H1 (cell line): Measurements from ENCODE around the gene CRHR1. TPM values are rescaled to one million over a fixed set of nuclear protein-coding genes. Genes with fewer than 3 reads are reported as not detected.

ENCODE experiments used
- CTCF ChIA-PET: fragments of 300-600 bp; sonication (Branson Sonifier 250); formaldehyde crosslinking; loops from one replicate; lab custom pipeline; 2021; ENCODE audit not compliant: partially characterized antibody; lab: Charles Lee
- POLR2A ChIA-PET: fragments of 300-600 bp; sonication (Branson Sonifier 250); formaldehyde crosslinking; loops from one replicate; lab custom pipeline; 2021; ENCODE audit warnings: inconsistent platforms; ENCODE audit not compliant: partially characterized antibody; lab: Charles Lee
- DNase-seq, 2 experiments: peaks; one replicate each; pipeline versions ENCODE4 v3.0.0 to v3.0.0-alpha.2; 2010 to 2022; ENCODE audit warnings: low spot score in 2 of 2, low read depth in 1 of 2, mixed read lengths in 1 of 2
- FAIRE-seq: peaks from 2 replicates; lab custom pipeline; 2011; peaks lifted over from hg19 to GRCh38; lab: Jason Lieb, UNC
- H2AFZ ChIP-seq: 2 replicates; pipeline ENCODE4 v1.8.1; 2012; ENCODE audit warnings: low read length, inconsistent platforms
- H2AK5ac ChIP-seq: 2 replicates; pipeline ENCODE4 v1.6.1; 2013; ENCODE audit warnings: low read depth, low read length
- H2BK120ac ChIP-seq: replicated peaks from 2 replicates; pipeline ENCODE3; 2013; ENCODE audit warnings: low read depth, low read length, inconsistent platforms
- H2BK12ac ChIP-seq: 2 replicates; pipeline ENCODE4 v1.6.1; 2013; ENCODE audit warnings: low read depth, low read length
- H2BK15ac ChIP-seq: 2 replicates; pipeline ENCODE4 v1.6.1; 2013; ENCODE audit warnings: low read length
- H2BK20ac ChIP-seq: 2 replicates; pipeline ENCODE4 v1.6.1; 2013; ENCODE audit warnings: low read length
- H2BK5ac ChIP-seq: 2 replicates; pipeline ENCODE4 v1.6.1; 2013; ENCODE audit warnings: low read depth, low read length
- H3K14ac ChIP-seq: 2 replicates; pipeline ENCODE4 v1.6.1; 2013; ENCODE audit warnings: inconsistent platforms; ENCODE audit not compliant: insufficient read length
- H3K18ac ChIP-seq: 2 replicates; pipeline ENCODE4 v1.6.1; 2013; ENCODE audit warnings: low read length; ENCODE audit errors: extremely low read depth
- H3K23ac ChIP-seq: 2 replicates; pipeline ENCODE4 v1.6.1; 2013; ENCODE audit warnings: inconsistent platforms; ENCODE audit not compliant: insufficient read length
- H3K23me2 ChIP-seq: 2 replicates; pipeline ENCODE4 v1.6.1; 2013; ENCODE audit warnings: low read depth, low read length
- H3K27ac ChIP-seq: 2 replicates; pipeline ENCODE4 v1.6.1; 2011; ENCODE audit warnings: low read depth, low read length, inconsistent platforms
- H3K27me3 ChIP-seq, 4 experiments: replicated peaks in 1 of 4; 1 replicate in 1 of 4; 2 replicates in 3 of 4; pipeline versions ENCODE4 v1.6.1 to v1.8.1; 2011 to 2013; ENCODE audit warnings: low read length in 3 of 4, mild to moderate bottlenecking in 3 of 4, inconsistent platforms in 2 of 4, mixed read lengths in 2 of 4, moderate library complexity in 1 of 4; ENCODE audit not compliant: control insufficient read depth in 3 of 4, insufficient read depth in 3 of 4; ENCODE audit errors: extremely low read depth in 1 of 4
- H3K36me3 ChIP-seq, 4 experiments: 2 replicates each; pipeline versions ENCODE4 v1.6.1 to v1.8.1; 2011 to 2013; ENCODE audit warnings: mild to moderate bottlenecking in 4 of 4, low read length in 3 of 4, moderate library complexity in 2 of 4, control low read depth in 1 of 4, inconsistent platforms in 1 of 4; ENCODE audit not compliant: insufficient read depth in 4 of 4, control insufficient read depth in 2 of 4
- H3K4ac ChIP-seq: replicated peaks from 2 replicates; pipeline ENCODE3; 2013; ENCODE audit warnings: low read length, low read depth, mixed read lengths, inconsistent platforms; ENCODE audit not compliant: insufficient read length
- H3K4me1 ChIP-seq, 4 experiments: replicated peaks in 1 of 4; 1 replicate in 1 of 4; 2 replicates in 3 of 4; pipeline versions ENCODE4 v1.6.1 to v1.8.1; 2011 to 2013; ENCODE audit warnings: low read length in 3 of 4, inconsistent platforms in 2 of 4, mixed read lengths in 1 of 4; ENCODE audit not compliant: insufficient read depth in 4 of 4, control insufficient read depth in 3 of 4
- H3K4me2 ChIP-seq, 2 experiments: 2 replicates each; pipeline versions ENCODE4 v1.6.1 to v1.8.1; 2011 to 2013; ENCODE audit warnings: low read depth in 2 of 2, low read length in 2 of 2, control low read depth in 1 of 2, inconsistent platforms in 1 of 2, mild to moderate bottlenecking in 1 of 2; ENCODE audit not compliant: insufficient read depth in 1 of 2
- H3K4me3 ChIP-seq, 4 experiments: fragments of 200-600, 300-600 bp in 1 of 4; sonication (generic), shearing (Covaris generic), sonication (Bioruptor Twin) in 1 of 4; 2 replicates each; pipeline versions ENCODE4 v1.5.1 to v1.8.1; 2011 to 2016; ENCODE audit warnings: low read length in 4 of 4, low read depth in 3 of 4, control low read depth in 2 of 4, inconsistent platforms in 2 of 4, mild to moderate bottlenecking in 2 of 4, mixed read lengths in 1 of 4, moderate library complexity in 1 of 4; ENCODE audit not compliant: insufficient read depth in 2 of 4; ENCODE audit errors: extremely low read depth in 1 of 4
- H3K56ac ChIP-seq: replicated peaks from 2 replicates; pipeline ENCODE3; 2013; ENCODE audit warnings: low read depth, mild to moderate bottlenecking, mixed read lengths, low read length, inconsistent platforms; ENCODE audit not compliant: insufficient read length
- H3K79me1 ChIP-seq: 2 replicates; pipeline ENCODE4 v1.6.1; 2013; ENCODE audit warnings: low read depth, low read length, control low read depth
- H3K79me2 ChIP-seq, 2 experiments: 2 replicates each; pipeline versions ENCODE4 v1.6.1 to v1.8.1; 2012 to 2013; ENCODE audit warnings: low read length in 2 of 2, mild to moderate bottlenecking in 2 of 2, inconsistent platforms in 1 of 2; ENCODE audit not compliant: insufficient read depth in 2 of 2, control insufficient read depth in 1 of 2
- H3K9ac ChIP-seq, 4 experiments: replicated peaks in 1 of 4; 1 replicate in 1 of 4; 2 replicates in 3 of 4; pipeline versions ENCODE4 v1.6.1 to v1.8.1; 2011 to 2013; ENCODE audit warnings: low read depth in 3 of 4, low read length in 3 of 4, control low read depth in 2 of 4, mild to moderate bottlenecking in 2 of 4, moderate library complexity in 2 of 4, inconsistent platforms in 1 of 4; ENCODE audit errors: extremely low read depth in 1 of 4
- H3K9me3 ChIP-seq, 2 experiments: 2 replicates each; pipeline versions ENCODE4 v1.6.1 to v1.8.1; 2012 to 2013; ENCODE audit warnings: mild to moderate bottlenecking in 2 of 2, moderate library complexity in 2 of 2, control low read depth in 1 of 2, inconsistent platforms in 1 of 2, low read depth in 1 of 2, low read length in 1 of 2, mixed read lengths in 1 of 2; ENCODE audit not compliant: insufficient read depth in 2 of 2
- H4K20me1 ChIP-seq, 2 experiments: replicated peaks in 1 of 2; 2 replicates each; pipeline versions ENCODE3 to v1.8.1; 2011 to 2013; ENCODE audit warnings: inconsistent platforms in 2 of 2, low read length in 2 of 2, mild to moderate bottlenecking in 1 of 2; ENCODE audit not compliant: insufficient read depth in 2 of 2, control insufficient read depth in 1 of 2
- H4K5ac ChIP-seq: 2 replicates; pipeline ENCODE4 v1.6.1; 2013; ENCODE audit warnings: low read length, low read depth, mixed read lengths, inconsistent platforms; ENCODE audit not compliant: insufficient read length
- H4K8ac ChIP-seq: 2 replicates; pipeline ENCODE4 v1.8.0; 2013; ENCODE audit warnings: mild to moderate bottlenecking, moderate library complexity, low read length, inconsistent platforms; ENCODE audit not compliant: insufficient read depth; ENCODE audit errors: extremely low read depth
- H4K91ac ChIP-seq: replicated peaks from 2 replicates; pipeline ENCODE3; 2013; ENCODE audit warnings: low read length, mixed read lengths, inconsistent platforms; ENCODE audit not compliant: insufficient read length
- BACH1 ChIP-seq: IDR thresholded peaks from 2 replicates; pipeline ENCODE4 v1.6.1; 2012; ENCODE audit warnings: low read length, improper control_type of control experiment
- KDM5A ChIP-seq: fragments of 200-600 bp; IDR thresholded peaks from 2 replicates; pipeline ENCODE4 v1.7.1; 2012; ENCODE audit warnings: mild to moderate bottlenecking, low read length, inconsistent platforms, mixed read lengths
- RAD21 ChIP-seq, 2 experiments: IDR thresholded peaks in 1 of 2; conservative IDR thresholded peaks in 1 of 2; 2 replicates each; pipeline ENCODE4 v1.6.1; 2011; ENCODE audit warnings: low read depth in 2 of 2, low read length in 2 of 2, improper control_type of control experiment in 1 of 2, inconsistent platforms in 1 of 2, mild to moderate bottlenecking in 1 of 2, moderate library complexity in 1 of 2
- TEAD4 ChIP-seq: IDR thresholded peaks from 2 replicates; pipeline ENCODE4 v1.6.1; 2012; ENCODE audit warnings: low read depth, low read length, inconsistent platforms, mixed read lengths
- WGBS, 2 experiments: shearing (Covaris generic) in 1 of 2; methylation state at CpG; one replicate each; pipeline versions ENCODE4 v1.1.6 to v1.1.7; 2013 to 2015; ENCODE audit warnings: low lambda C conversion rate in 2 of 2, mixed read lengths in 2 of 2, inconsistent platforms in 1 of 2, low coverage in 1 of 2, missing lambda C conversion rate in 1 of 2; ENCODE audit not compliant: insufficient replicate concordance in 2 of 2, insufficient coverage in 1 of 2, insufficient read length in 1 of 2; ENCODE audit errors: extremely low coverage in 1 of 2, missing lambda C conversion rate in 1 of 2; 5-methylcytosine and 5-hydroxymethylcytosine counted together
- polyA plus RNA-seq, 7 experiments: library from polyadenylated mRNA; depleted of rRNA in 3 of 7; stranded (reverse) in 5 of 7; unstranded in 2 of 7; fragments of >200 nt in 5 of 7; fragments of 200-250 nt in 2 of 7; gene quantifications; 1 replicate in 5 of 7; 2 replicates in 1 of 7; 4 replicates in 1 of 7; pipeline versions ENCODE4 v1.2.1 to v1.2.3, GENCODE V29; 2011 to 2013; ENCODE audit warnings: missing spikeins in 2 of 7, mixed read lengths in 2 of 7
- total RNA-seq: library from RNA; stranded (reverse); fragmentation: NEBNext Ultra II Directional; extraction: Animal tissue kit (Norgen Biotek cat#: 25700); gene quantifications from 2 replicates; pipeline ENCODE4 v1.2.1, GENCODE V29; 2021
- TF ChIP-seq, protein P1 (sequence below), 3 experiments: IDR thresholded peaks; 1 replicate in 2 of 3; 2 replicates in 1 of 3; pipeline versions ENCODE4 v1.5.1 to v1.6.1; 2011; ENCODE audit warnings: low read length in 3 of 3, mild to moderate bottlenecking in 3 of 3, inconsistent platforms in 2 of 3, low read depth in 1 of 3, moderate library complexity in 1 of 3; ENCODE audit not compliant: insufficient read depth in 1 of 3; ENCODE audit errors: control extremely low read depth in 1 of 3

The CRHR1 gene
- total and polyA plus RNA-seq, 2 of the 8 experiments (the other 6 are each of a cell fraction or from before 2014, with no cell fraction given) = 0.56 to 1.7 TPM

- Histone ChIP-seq H3K9me3 (no peaks in the 10 kb centered on the region), H4K20me1 (peaks cover 0 to 2% of the 10 kb centered on the region in 2 experiments), H3K79me2 (no peaks in the 10 kb centered on the region), H4K5ac (no peak overlapping the region), H3K18ac (0 out of 2 replicates have a peak overlapping the region, but pooled peaks have one; percentile 25), H2BK12ac (no peak overlapping the region), H2BK20ac (no peak overlapping the region), H4K91ac (no peak overlapping the region), H2BK5ac (no peak overlapping the region), H3K56ac (no peak overlapping the region), H3K23ac (no peak overlapping the region), H3K4me2 (peak overlapping the region in 1 of 2 experiments; percentile 32; a peak in 2 of 4 replicates), H3K27me3 (peaks cover 0 to 4% (median 0%) of the 10 kb centered on the region in 4 experiments; a peak in 2 of 7 replicates), H2BK15ac (no peak overlapping the region), H2BK120ac (no peak overlapping the region), H2AK5ac (no peak overlapping the region), H3K4ac (no peak overlapping the region), H3K4me3 (no peak overlapping the region), H4K8ac (peak overlapping the region; percentile 87; the same call in 1 of the 2 replicates), H3K23me2 (no peaks in the 10 kb centered on the region), H3K36me3 (no peaks in the 10 kb centered on the region), H3K9ac (no peak overlapping the region; a peak in 1 of 7 replicates), H3K79me1 (no peaks in the 10 kb centered on the region), H3K27ac (no peak overlapping the region), H2AFZ (peak overlapping the region; percentile 85), H3K14ac (no peak overlapping the region), H3K4me1 (0 out of 7 replicates have a peak, but pooled peaks cover 0 to 3% (median 0%) of the 10 kb centered on the region in 4 experiments)
- 41% methylated on average over 11 of the region's 12 CpGs; no CpG with 5 or more reads in 1 of the 2 experiments for WGBS, 2 experiments
- FAIRE-seq (peak; percentile 92), DNase-seq (peak; percentile 13 to 86)
- CTCF ChIA-PET = interaction anchor here (0.6 to 8.1 kb wide), 44 partner anchors 8 to 216 kb away, joined by 3 to 137 read pairs (median 5); partner anchors contain the start of genes CRHR1 and SPPL2C
- POLR2A ChIA-PET = interaction anchor here (1.1 kb wide), 1 partner anchor 57 kb away, joined by 3 read pairs; no protein-coding TSS in a partner anchor
- TF ChIP-seq RAD21 (IDR thresholded peaks at IDR 0.05 in 1 of 2, conservative IDR thresholded peaks at IDR 0.05 in 1 of 2; ENCODE audit: low read depth in 2 of 2, low read length in 2 of 2) = peak; percentile 88 to 93
- TF ChIP-seq TEAD4 = peak; percentile 17; the same call in 1 of the 2 replicates
- no peak for TF ChIP-seq KDM5A
- TF ChIP-seq, protein P1, sequence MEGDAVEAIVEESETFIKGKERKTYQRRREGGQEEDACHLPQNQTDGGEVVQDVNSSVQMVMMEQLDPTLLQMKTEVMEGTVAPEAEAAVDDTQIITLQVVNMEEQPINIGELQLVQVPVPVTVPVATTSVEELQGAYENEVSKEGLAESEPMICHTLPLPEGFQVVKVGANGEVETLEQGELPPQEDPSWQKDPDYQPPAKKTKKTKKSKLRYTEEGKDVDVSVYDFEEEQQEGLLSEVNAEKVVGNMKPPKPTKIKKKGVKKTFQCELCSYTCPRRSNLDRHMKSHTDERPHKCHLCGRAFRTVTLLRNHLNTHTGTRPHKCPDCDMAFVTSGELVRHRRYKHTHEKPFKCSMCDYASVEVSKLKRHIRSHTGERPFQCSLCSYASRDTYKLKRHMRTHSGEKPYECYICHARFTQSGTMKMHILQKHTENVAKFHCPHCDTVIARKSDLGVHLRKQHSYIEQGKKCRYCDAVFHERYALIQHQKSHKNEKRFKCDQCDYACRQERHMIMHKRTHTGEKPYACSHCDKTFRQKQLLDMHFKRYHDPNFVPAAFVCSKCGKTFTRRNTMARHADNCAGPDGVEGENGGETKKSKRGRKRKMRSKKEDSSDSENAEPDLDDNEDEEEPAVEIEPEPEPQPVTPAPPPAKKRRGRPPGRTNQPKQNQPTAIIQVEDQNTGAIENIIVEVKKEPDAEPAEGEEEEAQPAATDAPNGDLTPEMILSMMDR (IDR thresholded peaks at IDR 0.05; ENCODE audit: control extremely low read depth in 1 of 3, insufficient read depth in 1 of 3, low read depth in 1 of 3, low read length in 3 of 3) = peak; percentile 49 to 91 (median 87)
- no peak for TF ChIP-seq BACH1
These were observed 68.6 kb downstream of the CRHR1 start for GRCh38 chr17:45852535-45853297.
